H9 (cell line): ENCODE results near the gene LIPE. TPM values are rescaled to one million over a fixed set of nuclear protein-coding genes. Genes with fewer than 3 reads are reported as not detected.
A peak's percentile ranks its signal among the peaks of the same experiment; 100 is the strongest.

ENCODE experiments used
- DNase-seq: peaks from one replicate; pipeline ENCODE4 v3.0.0-alpha.2; 2017
- H2AFZ ChIP-seq: one replicate; pipeline ENCODE4 v1.6.1; 2013; ENCODE audit warnings: mild to moderate bottlenecking, low read length, control low read depth, moderate library complexity
- H2AK5ac ChIP-seq: 2 replicates; pipeline ENCODE4 v1.6.1; 2013; ENCODE audit warnings: low read length, control low read depth, mixed read lengths; ENCODE audit not compliant: insufficient read length
- H2BK120ac ChIP-seq: one replicate; pipeline ENCODE4 v1.6.1; 2013; ENCODE audit warnings: low read depth, mild to moderate bottlenecking, low read length, control low read depth, inconsistent platforms; ENCODE audit not compliant: poor library complexity, severe bottlenecking
- H2BK12ac ChIP-seq: 2 replicates; pipeline ENCODE4 v1.6.1; 2013; ENCODE audit warnings: low read length, control low read depth, mixed read lengths, low read depth; ENCODE audit not compliant: insufficient read length
- H2BK15ac ChIP-seq: 2 replicates; pipeline ENCODE4 v1.6.1; 2013; ENCODE audit warnings: low read depth, low read length, control low read depth
- H2BK20ac ChIP-seq: one replicate; pipeline ENCODE4 v1.6.1; 2013; ENCODE audit warnings: low read depth, mild to moderate bottlenecking, low read length, control low read depth, inconsistent platforms; ENCODE audit not compliant: poor library complexity, severe bottlenecking
- H2BK5ac ChIP-seq: 2 replicates; pipeline ENCODE4 v1.6.1; 2013; ENCODE audit warnings: low read length, control low read depth, mixed read lengths; ENCODE audit not compliant: insufficient read length
- H3K14ac ChIP-seq: 2 replicates; pipeline ENCODE4 v1.6.1; 2013; ENCODE audit warnings: low read length, control low read depth; ENCODE audit not compliant: insufficient read depth
- H3K18ac ChIP-seq: 2 replicates; pipeline ENCODE4 v1.6.1; 2013; ENCODE audit warnings: low read depth, mild to moderate bottlenecking, mixed read lengths, low read length, control low read depth; ENCODE audit not compliant: insufficient read length
- H3K23ac ChIP-seq: 2 replicates; pipeline ENCODE4 v1.6.1; 2013; ENCODE audit warnings: low read length, control low read depth, mixed read lengths, low read depth; ENCODE audit not compliant: insufficient read length
- H3K23me2 ChIP-seq: 2 replicates; pipeline ENCODE4 v1.6.1; 2013; ENCODE audit warnings: low read depth, mild to moderate bottlenecking, mixed read lengths, low read length, control low read depth; ENCODE audit not compliant: insufficient read length, poor library complexity, severe bottlenecking
- H3K27ac ChIP-seq: 2 replicates; pipeline ENCODE4 v1.5.1; 2013; ENCODE audit warnings: low read length, control low read depth, mixed read lengths, low read depth; ENCODE audit not compliant: insufficient read length
- H3K27me3 ChIP-seq: 2 replicates; pipeline ENCODE4 v1.6.1; 2013; ENCODE audit warnings: low read length, control low read depth, inconsistent platforms; ENCODE audit not compliant: insufficient read depth
- H3K4ac ChIP-seq: 2 replicates; pipeline ENCODE4 v1.6.1; 2013; ENCODE audit warnings: low read depth, mild to moderate bottlenecking, control low read depth, inconsistent platforms, low read length, moderate library complexity
- H3K4me1 ChIP-seq: 2 replicates; pipeline ENCODE4 v1.6.1; 2013; ENCODE audit warnings: low read length, control low read depth, inconsistent platforms; ENCODE audit not compliant: insufficient read depth
- H3K4me2 ChIP-seq: 2 replicates; pipeline ENCODE4 v1.6.1; 2013; ENCODE audit warnings: low read length, control low read depth, mixed read lengths; ENCODE audit not compliant: insufficient read length, insufficient read depth
- H3K56ac ChIP-seq: 2 replicates; pipeline ENCODE4 v1.6.1; 2013; ENCODE audit warnings: low read depth, mild to moderate bottlenecking, mixed read lengths, low read length, control low read depth; ENCODE audit not compliant: insufficient read length
- H3K79me1 ChIP-seq: 2 replicates; pipeline ENCODE4 v1.6.1; 2013; ENCODE audit warnings: low read depth, mild to moderate bottlenecking, moderate library complexity, low read length, control low read depth, inconsistent platforms; ENCODE audit not compliant: insufficient read depth, poor library complexity, severe bottlenecking
- H3K79me2 ChIP-seq: 2 replicates; pipeline ENCODE4 v1.6.1; 2013; ENCODE audit warnings: low read length, control low read depth, inconsistent platforms; ENCODE audit not compliant: insufficient read depth
- H3K9ac ChIP-seq: 2 replicates; pipeline ENCODE4 v1.6.1; 2013; ENCODE audit warnings: low read length, control low read depth, mixed read lengths; ENCODE audit not compliant: insufficient read length; ENCODE audit errors: extremely low read depth
- H3K9me3 ChIP-seq: one replicate; pipeline ENCODE4 v1.6.1; 2013; ENCODE audit warnings: low read depth, low read length, inconsistent platforms; ENCODE audit not compliant: control insufficient read depth
- H3T11ph ChIP-seq: one replicate; pipeline ENCODE4 v1.6.1; 2013; ENCODE audit warnings: mild to moderate bottlenecking, low read length, control low read depth, inconsistent platforms
- H4K20me1 ChIP-seq: one replicate; pipeline ENCODE4 v1.6.1; 2013; ENCODE audit not compliant: control insufficient read depth, insufficient read length, insufficient read depth
- H4K5ac ChIP-seq: 2 replicates; pipeline ENCODE4 v1.6.1; 2013; ENCODE audit warnings: low read depth, mild to moderate bottlenecking, mixed read lengths, low read length, control low read depth; ENCODE audit not compliant: insufficient read length
- H4K8ac ChIP-seq: replicated peaks from 2 replicates; pipeline ENCODE4 v1.6.1; 2013; ENCODE audit warnings: low read length, control low read depth, mixed read lengths, low read depth; ENCODE audit not compliant: insufficient read length
- H4K91ac ChIP-seq: 2 replicates; pipeline ENCODE4 v1.6.1; 2013; ENCODE audit warnings: low read depth, mild to moderate bottlenecking, moderate library complexity, mixed read lengths, low read length, control low read depth; ENCODE audit not compliant: insufficient read length
- H3K27ac Mint-ChIP-seq, 3 experiments: 2 replicates in 2 of 3; 3 replicates in 1 of 3; pipeline ENCODE4 v1.8.0; 2020 to 2021; ENCODE audit warnings: mixed read lengths in 3 of 3, mild to moderate bottlenecking in 1 of 3, moderate library complexity in 1 of 3
- H3K27me3 Mint-ChIP-seq: 2 replicates; pipeline ENCODE4 v1.8.0; 2021; ENCODE audit warnings: low read depth, mild to moderate bottlenecking, moderate library complexity, mixed read lengths
- H3K36me3 Mint-ChIP-seq, 3 experiments: 2 replicates in 2 of 3; 3 replicates in 1 of 3; pipeline ENCODE4 v1.8.0; 2020 to 2021; ENCODE audit warnings: low read depth in 3 of 3, mixed read lengths in 3 of 3; ENCODE audit not compliant: insufficient read depth in 1 of 3
- H3K4me1 Mint-ChIP-seq, 2 experiments: 2 replicates each; pipeline ENCODE4 v1.8.0; 2020; ENCODE audit warnings: mixed read lengths in 2 of 2
- H3K4me3 Mint-ChIP-seq, 2 experiments: 2 replicates in 1 of 2; 3 replicates in 1 of 2; pipeline ENCODE4 v1.8.0; 2020 to 2021; ENCODE audit warnings: mild to moderate bottlenecking in 2 of 2, mixed read lengths in 2 of 2, moderate library complexity in 1 of 2
- H3K9me3 Mint-ChIP-seq, 2 experiments: 2 replicates in 1 of 2; 3 replicates in 1 of 2; pipeline ENCODE4 v1.8.0; 2020; ENCODE audit warnings: mild to moderate bottlenecking in 2 of 2, mixed read lengths in 2 of 2, moderate library complexity in 1 of 2
- WGBS: extraction: QIAGEN DNeasy Blood & Tissue Kit; methylation state at CpG from one replicate; pipeline ENCODE4 v1.1.7; 2013; ENCODE audit warnings: missing lambda C conversion rate, low lambda C conversion rate, mixed read lengths; ENCODE audit not compliant: insufficient read length; ENCODE audit errors: extremely low coverage; 5-methylcytosine and 5-hydroxymethylcytosine counted together
- total RNA-seq: library from RNA; stranded (reverse); gene quantifications from 2 replicates; pipeline ENCODE4 v1.2.1, GENCODE V29; 2021
- TF ChIP-seq, protein P1 (sequence below): fragments of 200-600 bp; sonication (generic); conservative IDR thresholded peaks from 3 replicates; pipeline ENCODE4 v1.8.0; 2021; ENCODE audit warnings: antibody characterized with exemption, mild to moderate bottlenecking

LIPE gene
- total RNA-seq, 1 experiment from 2014 or later = 6.3 TPM

DNA sequence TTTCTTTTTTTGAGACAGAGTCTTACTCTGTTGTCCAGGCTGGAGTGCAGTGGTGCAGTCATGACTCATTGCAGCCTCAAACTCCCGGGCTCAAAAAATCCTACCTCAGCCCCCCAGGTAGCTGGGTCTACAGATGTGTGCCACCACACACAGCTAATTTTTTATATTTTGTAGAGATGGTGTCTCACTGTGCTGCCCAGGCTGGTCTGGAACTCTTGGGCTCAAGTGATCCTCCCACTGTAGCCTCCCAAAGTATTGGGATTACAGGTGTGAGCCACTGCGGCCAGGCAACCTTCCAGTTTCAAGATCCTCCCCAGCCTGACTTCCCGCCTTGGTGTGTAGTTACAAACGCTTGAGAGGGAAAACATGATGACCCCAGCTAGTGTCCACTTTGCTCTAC is 59.3 kb downstream of the LIPE start:
- peaks cover 8 to 9% of the 10 kb centered on the region in 2 experiments for H3K9me3 Mint-ChIP-seq
- H2BK20ac ChIP-seq = no peak overlapping the region
- H4K20me1 ChIP-seq = no peaks in the 10 kb centered on the region
- no peak overlapping the region for H3T11ph ChIP-seq
- no peak overlapping the region for H3K27ac ChIP-seq
- H3K23me2 ChIP-seq = peaks cover 3% of the 10 kb centered on the region
- peaks cover 6% of the 10 kb centered on the region for H3K9me3 ChIP-seq
- no peak overlapping the region for H2BK12ac ChIP-seq
- no peak overlapping the region for H3K4me2 ChIP-seq
- H2BK120ac ChIP-seq = no peak overlapping the region
- no peak overlapping the region for H2BK15ac ChIP-seq
- no peak overlapping the region for H4K8ac ChIP-seq
- no peak overlapping the region for H2AFZ ChIP-seq
- peaks cover 1% of the 10 kb centered on the region; the same call in 1 of the 2 replicates for H3K27me3 Mint-ChIP-seq
- no peaks in the 10 kb centered on the region for H3K79me2 ChIP-seq
- H3K4ac ChIP-seq = no peak overlapping the region
- H3K79me1 ChIP-seq = no peaks in the 10 kb centered on the region
- H3K56ac ChIP-seq = no peak overlapping the region
- no peak overlapping the region; a peak in 1 of 5 replicates for H3K4me3 Mint-ChIP-seq
- no peak overlapping the region for H3K9ac ChIP-seq
- no peak overlapping the region for H3K23ac ChIP-seq
- no peak overlapping the region for H4K5ac ChIP-seq
- no peak overlapping the region for H4K91ac ChIP-seq
- no CpG with 5 or more reads among the region's 4 CpGs for WGBS
- DNase-seq = no peak
- no peak overlapping the region for H2BK5ac ChIP-seq
- no peak overlapping the region for H2AK5ac ChIP-seq
- TF ChIP-seq, protein P1, sequence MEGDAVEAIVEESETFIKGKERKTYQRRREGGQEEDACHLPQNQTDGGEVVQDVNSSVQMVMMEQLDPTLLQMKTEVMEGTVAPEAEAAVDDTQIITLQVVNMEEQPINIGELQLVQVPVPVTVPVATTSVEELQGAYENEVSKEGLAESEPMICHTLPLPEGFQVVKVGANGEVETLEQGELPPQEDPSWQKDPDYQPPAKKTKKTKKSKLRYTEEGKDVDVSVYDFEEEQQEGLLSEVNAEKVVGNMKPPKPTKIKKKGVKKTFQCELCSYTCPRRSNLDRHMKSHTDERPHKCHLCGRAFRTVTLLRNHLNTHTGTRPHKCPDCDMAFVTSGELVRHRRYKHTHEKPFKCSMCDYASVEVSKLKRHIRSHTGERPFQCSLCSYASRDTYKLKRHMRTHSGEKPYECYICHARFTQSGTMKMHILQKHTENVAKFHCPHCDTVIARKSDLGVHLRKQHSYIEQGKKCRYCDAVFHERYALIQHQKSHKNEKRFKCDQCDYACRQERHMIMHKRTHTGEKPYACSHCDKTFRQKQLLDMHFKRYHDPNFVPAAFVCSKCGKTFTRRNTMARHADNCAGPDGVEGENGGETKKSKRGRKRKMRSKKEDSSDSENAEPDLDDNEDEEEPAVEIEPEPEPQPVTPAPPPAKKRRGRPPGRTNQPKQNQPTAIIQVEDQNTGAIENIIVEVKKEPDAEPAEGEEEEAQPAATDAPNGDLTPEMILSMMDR = no peak
- H3K27me3 ChIP-seq = no peaks in the 10 kb centered on the region
- H3K4me1 Mint-ChIP-seq = peaks cover 38 to 56% of the 10 kb centered on the region in 2 experiments
- peaks cover 38 to 49% (median 40%) of the 10 kb centered on the region in 3 experiments for H3K36me3 Mint-ChIP-seq
- no peak overlapping the region for H3K18ac ChIP-seq
- H3K27ac Mint-ChIP-seq = peak overlapping the region in 1 of 3 experiments; percentile 0; a peak in 1 of 7 replicates
- H3K4me1 ChIP-seq = peaks cover 5% of the 10 kb centered on the region; the same call in 1 of the 2 replicates
- H3K14ac ChIP-seq = no peak overlapping the region
